OCI-LY7 (cell line): ENCODE data around the gene TNFSF4. TPM values are rescaled to one million over a fixed set of nuclear protein-coding genes. Genes with fewer than 3 reads are reported as not detected.
"Not testable (repeated sequence)": the region's sequence is repeated elsewhere in the genome, so short reads cannot be mapped to it uniquely, and the experiment has no call there.

Experiments
- BruUV-seq: library from RNA; stranded (reverse); fragments of 400-500 nt; replicated peaks from 2 replicates; lab custom pipeline; 2021; lab: Mats Ljungman, UMichigan
- CTCF ChIA-PET: fragments of 300-600 bp; sonication (Branson Sonifier 250); formaldehyde crosslinking; loops from one replicate; lab custom pipeline; 2022; ENCODE audit warnings: antibody characterized with exemption; ENCODE audit not compliant: unreplicated experiment; lab: Charles Lee
- POLR2A ChIA-PET: fragments of 300-600 bp; sonication (Branson Sonifier 250); formaldehyde crosslinking; loops from one replicate; lab custom pipeline; 2022; ENCODE audit warnings: antibody characterized with exemption; lab: Charles Lee
- DNase-seq: peaks from one replicate; pipeline ENCODE4 v3.0.0-alpha.2; 2015; ENCODE audit warnings: low spot score
- H2AFZ ChIP-seq: fragments of 200-600 bp; sonication (generic), shearing (Covaris generic); 2 replicates; pipeline ENCODE4 v1.6.1; 2014; ENCODE audit warnings: mild to moderate bottlenecking, antibody characterized with exemption, low read length, moderate library complexity
- H3K27ac ChIP-seq: fragments of 200-600 bp; sonication (generic); 2 replicates; pipeline ENCODE4 v1.5.1; 2014; ENCODE audit warnings: mixed run types, low read depth, mild to moderate bottlenecking, moderate library complexity, low read length, inconsistent platforms; ENCODE audit not compliant: poor library complexity, severe bottlenecking
- H3K36me3 ChIP-seq: fragments of 200-600 bp; sonication (generic); 2 replicates; pipeline ENCODE4 v1.6.1; 2014; ENCODE audit warnings: mild to moderate bottlenecking, antibody characterized with exemption, low read length, moderate library complexity, mixed read lengths; ENCODE audit not compliant: insufficient read depth
- H3K4me1 ChIP-seq: fragments of 200-600 bp; sonication (generic); 2 replicates; pipeline ENCODE4 v1.5.1; 2014; ENCODE audit warnings: mild to moderate bottlenecking, low read length; ENCODE audit not compliant: insufficient read depth, poor library complexity, severe bottlenecking
- H3K4me2 ChIP-seq: fragments of 200-600 bp; sonication (generic); 2 replicates; pipeline ENCODE4 v1.6.1; 2014; ENCODE audit warnings: mild to moderate bottlenecking, low read length
- H3K4me3 ChIP-seq: fragments of 200-600 bp; sonication (generic); 2 replicates; pipeline ENCODE4 v1.5.1; 2014; ENCODE audit warnings: mild to moderate bottlenecking, low read depth, low read length; ENCODE audit not compliant: poor library complexity, severe bottlenecking
- H3K79me2 ChIP-seq: fragments of 200-600 bp; sonication (generic); 2 replicates; pipeline ENCODE4 v1.6.1; 2016; ENCODE audit warnings: low read depth, mild to moderate bottlenecking, low read length, moderate library complexity, mixed read lengths; ENCODE audit not compliant: insufficient read depth
- H3K9me2 ChIP-seq: fragments of 200-600 bp; sonication (generic); 2 replicates; pipeline ENCODE4 v1.6.1; 2016; ENCODE audit warnings: mild to moderate bottlenecking, low read length, mixed read lengths; ENCODE audit not compliant: insufficient read depth
- H3K9me3 ChIP-seq: fragments of 200-600 bp; sonication (generic); 2 replicates; pipeline ENCODE4 v1.6.1; 2014; ENCODE audit warnings: mild to moderate bottlenecking, mixed run types, low read length, mixed read lengths
- H4K20me1 ChIP-seq: fragments of 200-600 bp; sonication (generic); 2 replicates; pipeline ENCODE4 v1.6.1; 2014; ENCODE audit warnings: mild to moderate bottlenecking, antibody characterized with exemption, low read length, moderate library complexity, mixed read lengths; ENCODE audit not compliant: insufficient read depth
- CTCF ChIP-seq: fragments of 200-600 bp; sonication (generic); conservative IDR thresholded peaks from 2 replicates; pipeline ENCODE4 v1.5.1; 2014; ENCODE audit warnings: mild to moderate bottlenecking, antibody characterized with exemption, low read length, moderate library complexity, mixed read lengths
- EZH2phosphoT487 ChIP-seq: fragments of 200-600 bp; sonication (generic); IDR thresholded peaks from 2 replicates; pipeline ENCODE4 v1.6.1; 2018; ENCODE audit warnings: low read depth, borderline replicate concordance, mild to moderate bottlenecking, mixed run types, antibody characterized with exemption, low read length, moderate library complexity, mixed read lengths
- intact Hi-C: fragments of 100-400 bp; cut with micrococcal nuclease; formaldehyde crosslinking; loops from one replicate; pipeline ENCODE4 v1.10.0; 2022; ENCODE audit not compliant: unreplicated experiment
- total RNA-seq, 2 experiments: library from RNA; depleted of rRNA in 1 of 2; stranded (reverse); fragments of >200 nt in 1 of 2; shearing (Covaris generic) in 1 of 2; gene quantifications; 2 replicates each; pipeline ENCODE4 v1.2.3, GENCODE V29; 2014 to 2022

The TNFSF4 gene
- total RNA-seq, 2 experiments from 2014 or later = 0.53 to 0.63 TPM

GRCh38 chr1:173162601-173163000, 44.5 kb downstream of the TNFSF4 start:
- intact Hi-C loops = no loop called here
- TF ChIP-seq CTCF = no peak
- no peak overlapping the region for H3K4me2 ChIP-seq
- no peak overlapping the region for H2AFZ ChIP-seq
- H3K4me1 ChIP-seq = no peaks in the 10 kb centered on the region
- DNase-seq = no peak
- BruUV-seq = no TSS peak
- ChIA-PET CTCF (no interaction called here), POLR2A (interaction anchor here (0.9 to 1.2 kb wide), 2 partner anchors 115 to 551 kb away, joined by 3 read pairs; no protein-coding TSS in a partner anchor)
- H3K36me3 ChIP-seq = no peaks in the 10 kb centered on the region
- H3K9me3 ChIP-seq = no peaks in the 10 kb centered on the region
- no peaks in the 10 kb centered on the region for H4K20me1 ChIP-seq
- H3K9me2 ChIP-seq = no peaks in the 10 kb centered on the region
- no peak overlapping the region for H3K4me3 ChIP-seq
- H3K27ac ChIP-seq = no peak overlapping the region
- H3K79me2 ChIP-seq = no peaks in the 10 kb centered on the region

- H3K4me1 ChIP-seq = no peaks in the 10 kb centered on the region
- ChIA-PET CTCF (no interaction called here), POLR2A (interaction anchor here (0.7 to 1.3 kb wide), 4 partner anchors 10 to 550 kb away, joined by 3 read pairs; no protein-coding TSS in a partner anchor)
- no peaks in the 10 kb centered on the region for H4K20me1 ChIP-seq
- no peak overlapping the region for H3K4me2 ChIP-seq
- no peaks in the 10 kb centered on the region for H3K36me3 ChIP-seq
- no TSS peak for BruUV-seq
- no peak for TF ChIP-seq EZH2phosphoT487
- TF ChIP-seq CTCF = no peak
- H3K27ac ChIP-seq = no peak overlapping the region
- no peaks in the 10 kb centered on the region for H3K9me3 ChIP-seq
- no peaks in the 10 kb centered on the region for H3K79me2 ChIP-seq
- no peak overlapping the region for H2AFZ ChIP-seq
- intact Hi-C loops = no loop called here
- no peaks in the 10 kb centered on the region for H3K9me2 ChIP-seq
- no peak overlapping the region for H3K4me3 ChIP-seq
- DNase-seq = no peak
These were observed 45.5 kb downstream of the TNFSF4 start for GRCh38 chr1:173161510-173162221.

DNA sequence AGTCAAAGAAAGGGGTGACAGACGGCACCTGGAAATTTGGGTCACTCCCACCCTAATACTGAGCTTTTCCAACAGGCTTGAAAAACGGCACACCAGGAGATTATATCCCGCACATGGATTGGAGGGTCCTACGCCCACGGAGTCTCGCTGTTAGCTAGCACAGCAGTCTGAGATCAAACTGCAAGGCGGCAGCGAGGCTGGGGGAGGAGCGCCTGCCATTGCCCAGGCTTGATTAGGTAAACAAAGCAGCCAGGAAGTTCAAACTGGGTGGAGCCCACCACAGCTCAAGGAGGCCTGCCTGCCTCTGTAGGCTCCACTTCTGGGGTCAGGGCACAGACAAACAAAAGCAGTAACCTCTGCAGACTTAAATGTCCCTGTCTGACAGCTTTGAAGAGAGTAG, 53.2 kb downstream of the TNFSF4 start:
- H3K9me3 ChIP-seq, H3K79me2 ChIP-seq, H3K4me3 ChIP-seq, H4K20me1 ChIP-seq, DNase-seq, H3K4me2 ChIP-seq, H3K27ac ChIP-seq, POLR2A ChIA-PET, BruUV-seq, H3K4me1 ChIP-seq, H3K9me2 ChIP-seq, H3K36me3 ChIP-seq, CTCF ChIA-PET, H2AFZ ChIP-seq: not testable (repeated sequence)
- intact Hi-C loops = loop anchor here (2.0 kb wide), 1 partner anchor 27 kb away; no protein-coding TSS in a partner anchor
